ENCODE results near the gene FOXL1.

Gene FOXL1

DNA sequence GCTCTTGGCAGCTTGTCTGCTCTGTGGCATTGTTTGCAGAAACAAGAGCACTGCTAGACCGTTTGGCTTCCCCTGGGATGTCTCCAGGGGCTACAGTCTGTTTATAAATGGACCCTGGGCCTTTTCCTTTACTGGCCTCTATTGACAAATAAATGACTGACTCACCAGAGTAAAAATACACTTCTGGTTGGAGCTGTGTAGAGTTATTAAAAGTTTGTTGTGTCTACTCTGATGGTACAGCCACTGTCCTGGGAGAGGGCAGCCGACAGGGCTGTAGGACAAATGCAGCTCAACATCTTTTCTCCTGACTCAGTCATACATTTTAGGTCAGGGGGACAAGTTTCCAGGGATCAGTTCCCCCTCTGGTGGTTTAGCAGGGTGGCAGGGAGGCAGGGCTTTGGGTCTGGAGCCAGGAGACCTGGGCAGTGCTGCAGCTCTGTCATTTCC, 30.0 kb downstream of the FOXL1 start:
- no peak for DNase-seq (ENCODE audit: low read depth)

DNA sequence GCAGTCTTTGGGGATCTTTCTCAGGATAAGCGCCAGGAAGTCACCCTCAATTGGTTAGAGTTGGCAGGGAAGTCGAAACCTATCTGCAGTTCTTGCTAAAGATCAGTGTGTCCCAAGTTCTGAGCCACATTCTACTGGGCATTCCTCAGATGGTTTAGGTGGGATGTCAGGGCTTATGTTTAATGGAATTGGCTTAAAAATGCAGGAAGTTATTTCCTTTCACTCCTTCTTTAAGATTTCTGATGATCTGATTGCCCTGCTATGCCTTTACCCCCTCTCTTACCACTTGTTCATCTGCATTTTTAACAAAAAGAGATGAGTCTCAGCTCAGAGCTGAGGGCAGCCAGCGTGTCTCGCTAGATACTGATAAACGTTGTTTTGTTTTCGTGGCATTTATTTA, 30.8 kb downstream of the FOXL1 start:
- DNase-seq (ENCODE audit: low read depth): no peak

DNA sequence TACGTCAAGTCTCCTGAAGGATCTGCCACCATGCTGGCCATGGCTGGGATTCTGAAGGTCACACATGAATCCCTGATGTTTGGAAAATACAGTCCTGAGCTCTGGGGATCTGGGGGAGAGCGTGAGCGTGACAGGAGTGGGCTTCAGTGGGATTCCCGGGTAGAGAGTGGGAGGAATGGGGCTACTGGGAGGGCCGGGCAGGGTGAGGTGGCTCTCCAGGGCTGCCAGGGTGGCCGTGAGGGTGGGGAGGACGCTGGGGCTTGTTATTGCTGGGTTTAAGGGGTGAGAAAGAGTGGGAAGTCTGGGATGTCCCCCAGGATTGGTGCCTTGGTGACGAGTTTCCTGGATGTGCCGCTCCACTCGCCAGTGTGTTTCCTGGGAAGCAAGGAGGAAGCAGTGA, 31.3 kb downstream of the FOXL1 start:
- DNase-seq (ENCODE audit: low read depth): no peak

DNA sequence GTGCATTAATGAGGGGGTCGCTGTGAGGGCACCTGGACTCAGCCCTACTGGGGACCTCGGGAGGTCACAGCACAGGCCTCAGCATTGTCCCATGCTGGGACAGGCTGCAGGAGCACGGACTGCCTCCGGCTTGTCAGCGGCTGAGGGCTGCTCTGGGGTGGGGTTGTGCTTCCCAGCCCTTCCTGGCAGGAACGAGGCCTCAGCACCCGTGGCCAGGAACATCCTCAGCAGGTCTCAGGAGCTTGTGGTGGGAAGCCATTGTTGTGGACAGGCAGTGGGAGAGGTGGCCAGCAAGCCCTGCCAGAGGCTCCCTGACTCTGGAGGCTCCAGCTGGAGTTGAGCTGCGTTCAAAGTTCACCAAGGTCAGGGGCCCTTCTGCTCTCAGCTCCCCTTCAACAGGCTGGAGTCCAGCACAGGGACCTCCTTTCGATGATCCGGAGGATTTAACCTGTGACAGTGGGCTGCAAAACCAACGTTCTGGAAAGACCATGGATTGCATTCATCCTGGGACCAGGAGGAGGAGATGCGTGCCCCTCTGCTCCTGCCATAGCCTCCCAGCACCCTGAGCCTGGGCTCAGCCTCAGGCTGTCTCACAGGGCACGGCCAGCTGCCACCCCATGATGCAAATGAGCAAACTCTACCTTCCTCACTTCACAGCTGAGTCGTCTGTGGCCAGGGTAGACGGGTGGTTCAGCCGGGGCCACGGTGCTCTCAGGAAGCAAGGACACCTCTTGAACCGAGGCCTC, 32.6 kb downstream of the FOXL1 start:
- DNase-seq (ENCODE audit: low read depth): no peak

DNA sequence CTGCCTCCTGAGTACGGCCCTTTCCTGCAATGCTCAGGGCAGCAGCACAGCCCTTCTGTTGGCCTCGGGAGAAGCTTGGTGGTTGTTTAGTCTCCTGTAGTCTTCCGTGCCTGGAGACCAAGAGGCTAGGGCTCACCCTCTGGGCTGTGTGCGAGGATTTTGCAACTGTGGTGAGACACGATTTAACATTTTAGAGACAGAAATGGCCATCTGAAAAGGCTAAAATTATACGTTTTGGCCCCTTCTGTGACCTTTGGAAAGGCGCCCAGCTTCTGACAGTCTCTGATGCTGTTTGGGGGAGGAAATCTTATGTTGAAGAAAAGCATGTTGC, 33.1 kb downstream of the FOXL1 start:
- peak; percentile 76 for DNase-seq (ENCODE audit: low read depth)

DNA sequence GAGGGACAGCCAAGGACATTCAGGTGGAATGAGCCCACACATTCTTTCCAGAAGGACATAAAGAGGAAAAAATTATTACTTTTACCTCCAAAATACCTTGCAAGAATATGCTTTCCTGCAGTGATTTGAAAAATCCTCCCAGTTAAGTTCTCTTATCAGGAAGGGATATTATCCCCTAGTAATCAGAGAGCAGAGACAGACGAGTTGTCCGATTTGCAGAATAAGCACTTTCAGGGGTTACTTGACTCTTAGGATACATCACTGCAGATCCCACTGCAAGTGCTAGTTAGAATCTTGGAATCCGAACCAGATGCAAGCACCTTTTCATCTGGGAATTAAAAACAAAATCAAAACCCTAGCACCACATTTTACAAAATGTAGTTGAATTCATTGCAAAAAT, 33.6 kb downstream of the FOXL1 start:
- DNase-seq (ENCODE audit: low read depth): no peak

DNA sequence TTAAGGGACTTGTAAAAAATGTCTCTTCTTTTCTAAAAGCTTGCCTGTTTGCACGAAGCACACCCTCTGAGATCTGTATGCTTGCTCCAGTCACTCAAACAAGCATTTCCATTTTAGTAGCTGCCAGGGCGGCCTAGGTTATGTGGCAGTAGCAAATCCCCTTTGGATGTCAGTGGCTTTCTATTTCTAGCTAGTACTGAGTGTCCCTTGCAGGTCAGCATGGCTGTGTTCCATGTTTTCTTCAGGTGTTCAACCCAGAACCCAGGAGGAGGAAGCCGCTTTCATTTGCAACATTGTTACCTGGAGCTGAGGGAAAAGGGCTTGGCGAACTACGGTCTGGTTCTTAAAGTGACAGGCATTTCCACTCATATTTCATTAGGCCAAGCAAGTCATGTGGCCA, 36.4 kb downstream of the FOXL1 start:
- no peak for DNase-seq (ENCODE audit: low read depth)

DNA sequence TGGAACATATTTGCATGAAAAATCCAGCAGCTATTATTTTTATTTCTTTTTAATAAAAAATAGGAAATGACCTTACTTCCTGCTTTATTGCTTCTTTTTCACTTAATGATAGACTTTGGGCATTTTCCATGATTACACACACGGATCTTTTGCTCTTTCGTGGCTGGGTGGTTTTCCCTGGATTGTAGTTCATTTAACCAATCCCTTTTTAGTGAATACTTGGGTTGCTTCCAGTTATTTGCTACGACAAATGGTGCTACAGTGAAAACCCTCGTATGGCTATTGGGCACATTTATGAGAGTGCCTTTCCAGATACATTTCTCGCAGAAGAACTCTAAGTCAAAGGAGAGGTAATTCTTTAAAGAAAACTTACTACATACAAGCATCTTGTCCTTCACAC, 38.6 kb downstream of the FOXL1 start:
- no peak for DNase-seq (ENCODE audit: low read depth)

DNA sequence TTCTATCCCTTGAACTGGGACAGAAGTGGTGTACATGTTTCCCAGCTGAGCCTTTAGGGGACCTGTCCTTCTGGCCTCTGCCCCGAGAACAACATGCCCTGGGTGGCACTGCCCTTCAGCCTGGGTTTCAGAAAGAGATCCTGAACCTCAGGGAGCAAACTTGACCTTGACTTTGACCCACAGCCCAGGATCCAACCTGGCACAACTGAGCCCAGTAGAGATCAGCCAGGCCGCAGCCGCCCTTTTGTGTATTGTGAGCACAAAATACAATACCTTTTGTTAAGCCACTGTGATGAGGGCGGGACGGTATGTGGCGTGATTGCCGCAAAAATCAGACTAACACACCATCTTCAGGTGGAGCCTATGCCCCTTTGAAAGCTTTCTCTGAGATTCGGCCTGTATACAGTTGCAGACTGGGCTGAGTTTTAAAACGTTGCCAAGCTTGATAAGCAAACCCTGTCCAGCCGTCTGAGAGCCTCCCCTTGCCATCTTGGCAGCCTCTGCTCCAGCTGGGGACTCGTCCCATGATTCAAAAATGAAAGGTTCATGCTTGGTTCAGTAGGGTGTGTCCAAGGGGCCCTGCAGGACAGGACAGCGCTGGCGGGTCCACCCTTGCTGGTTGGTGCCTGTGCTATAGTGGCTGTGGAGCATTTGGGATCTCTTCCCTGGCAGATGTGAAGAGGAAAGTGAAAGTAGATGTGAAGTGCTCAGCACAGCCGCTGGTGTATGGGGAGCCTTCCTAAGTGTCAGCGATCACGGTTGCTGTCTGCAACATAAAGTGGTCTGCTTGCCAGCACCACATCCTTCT, 40.3 kb downstream of the FOXL1 start:
- DNase-seq (ENCODE audit: low read depth): no peak

DNA sequence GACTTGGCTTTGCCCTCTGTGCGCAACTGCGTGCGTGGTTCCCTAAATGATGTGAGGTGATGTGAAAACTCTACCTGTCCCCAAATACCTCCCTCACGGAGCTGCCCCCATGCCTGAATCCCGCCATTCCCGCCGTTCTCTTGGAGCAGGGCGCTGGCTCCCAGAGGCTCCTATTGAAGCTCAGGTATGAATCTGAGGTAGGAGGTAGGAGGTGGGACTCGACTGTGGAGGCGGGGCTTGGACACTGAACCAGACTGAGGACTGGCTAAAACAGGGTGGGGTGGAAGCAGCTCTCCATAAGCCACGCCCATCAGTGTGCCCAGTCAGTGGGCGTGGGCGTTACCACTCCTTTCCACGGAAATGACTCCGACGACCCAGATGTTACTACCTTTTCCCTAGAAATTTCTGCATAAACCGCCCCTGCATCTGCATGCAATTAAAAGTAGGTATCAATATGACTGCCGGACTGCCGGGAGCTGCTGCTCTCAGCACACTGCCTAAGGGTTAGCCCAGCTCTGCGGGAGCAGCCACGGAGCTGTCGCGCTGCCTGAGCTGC, 41.0 kb downstream of the FOXL1 start:
- no peak for DNase-seq (ENCODE audit: low read depth)

DNA sequence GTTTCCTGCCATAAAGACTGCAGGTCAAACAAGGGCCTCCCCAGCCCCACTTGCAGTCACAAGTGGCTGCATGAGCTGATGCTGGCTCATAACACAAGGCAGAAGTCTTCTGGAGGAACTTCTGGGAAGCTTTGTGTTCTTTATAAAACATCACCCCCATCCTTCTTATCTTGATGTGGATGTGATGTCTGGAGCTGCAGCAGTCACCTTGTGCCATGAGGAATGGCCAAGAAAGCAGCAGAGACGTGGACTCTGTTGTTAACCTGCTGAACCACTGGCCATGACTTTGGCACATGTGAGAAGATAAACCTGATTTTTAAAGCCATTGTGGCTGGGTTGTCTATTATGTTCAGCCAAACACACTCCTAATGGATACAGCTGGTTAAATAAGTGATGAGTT, 41.8 kb downstream of the FOXL1 start:
- no peak for DNase-seq (ENCODE audit: low read depth)

DNA sequence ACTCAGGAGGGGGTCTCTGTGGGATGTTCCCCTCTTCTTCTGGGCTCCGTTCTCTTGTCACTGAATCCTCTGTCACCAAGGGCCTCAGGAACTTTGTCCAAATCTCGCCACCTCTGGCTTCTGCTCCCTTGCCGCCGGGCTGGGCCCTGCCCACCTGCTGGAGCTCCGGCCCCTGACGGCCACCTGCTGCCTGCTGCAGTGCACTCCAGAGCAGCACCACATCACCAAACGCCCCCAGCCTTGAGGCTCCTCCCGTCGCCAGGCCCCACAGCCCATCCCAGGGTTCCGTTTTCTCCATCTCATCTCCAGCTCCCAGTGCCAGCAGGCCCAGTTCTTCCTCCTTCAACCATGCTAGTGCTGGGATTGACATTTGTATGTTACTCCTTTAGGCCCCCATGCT, 43.6 kb downstream of the FOXL1 start:
- no peak for DNase-seq (ENCODE audit: low read depth)

DNA sequence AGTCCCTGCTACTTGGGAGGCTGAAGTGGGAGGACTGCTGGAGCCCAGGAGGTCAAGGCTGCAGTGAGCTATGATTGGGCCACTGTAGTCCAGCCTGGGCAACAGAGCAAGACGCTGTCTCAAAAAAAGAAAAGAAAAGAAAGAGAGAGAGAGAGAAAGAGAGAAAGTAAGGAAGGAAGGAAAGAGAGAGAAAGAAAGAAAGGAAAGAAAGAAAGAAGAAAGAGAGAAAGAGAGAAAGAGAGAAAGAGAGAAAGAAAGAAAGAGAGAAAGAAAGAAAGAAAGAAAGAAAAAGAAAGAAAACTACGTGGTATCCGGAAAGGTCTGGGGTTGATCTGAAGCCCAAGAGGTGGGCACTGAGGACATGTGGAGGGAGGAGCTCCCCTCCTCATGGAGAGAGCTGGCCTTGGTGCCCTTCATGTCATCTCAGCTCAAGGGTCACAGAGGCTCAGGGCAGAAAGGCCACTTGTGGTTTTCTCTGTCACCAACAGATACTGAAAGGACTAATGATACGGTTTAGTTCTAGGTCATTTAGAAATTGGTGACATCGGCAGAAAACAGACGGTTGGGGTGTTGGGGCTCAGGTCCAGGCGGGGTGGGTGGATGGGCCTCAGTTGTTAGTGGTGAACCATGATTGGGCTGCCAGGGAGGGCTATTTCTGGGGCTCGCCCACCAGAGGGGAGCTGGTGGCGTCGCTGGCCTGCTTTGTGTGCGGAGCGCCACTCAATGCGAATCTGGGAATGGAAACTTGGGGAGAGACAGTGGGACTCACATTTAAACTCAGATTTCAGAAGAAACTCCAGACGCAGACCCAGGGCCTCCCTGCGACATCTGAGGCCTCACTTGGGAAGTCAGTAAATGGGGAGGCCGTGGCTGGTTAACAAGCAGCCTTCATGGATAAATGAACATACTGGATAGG, 44.6 kb downstream of the FOXL1 start:
- no peak for DNase-seq (ENCODE audit: low read depth)

DNA sequence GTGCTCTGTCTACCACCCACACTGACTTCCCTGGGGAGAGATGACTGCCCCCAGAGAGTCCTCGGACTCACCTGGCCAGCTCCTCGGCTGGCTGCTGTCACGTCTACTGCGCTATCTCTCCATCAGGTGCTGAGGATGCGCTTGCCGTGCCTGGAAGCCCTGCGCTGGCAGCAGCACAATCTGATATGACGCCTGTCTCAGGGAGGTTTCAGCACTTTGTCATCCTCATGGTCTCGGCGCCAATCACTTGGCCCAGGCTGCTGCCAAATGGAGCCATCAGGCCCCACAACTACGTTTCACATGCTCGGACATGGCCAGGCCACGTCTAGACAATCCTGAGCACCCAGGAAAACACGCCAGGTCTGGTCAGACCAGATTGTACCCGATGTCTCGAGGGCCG, 46.7 kb downstream of the FOXL1 start:
- no peak for DNase-seq (ENCODE audit: low read depth)

DNA sequence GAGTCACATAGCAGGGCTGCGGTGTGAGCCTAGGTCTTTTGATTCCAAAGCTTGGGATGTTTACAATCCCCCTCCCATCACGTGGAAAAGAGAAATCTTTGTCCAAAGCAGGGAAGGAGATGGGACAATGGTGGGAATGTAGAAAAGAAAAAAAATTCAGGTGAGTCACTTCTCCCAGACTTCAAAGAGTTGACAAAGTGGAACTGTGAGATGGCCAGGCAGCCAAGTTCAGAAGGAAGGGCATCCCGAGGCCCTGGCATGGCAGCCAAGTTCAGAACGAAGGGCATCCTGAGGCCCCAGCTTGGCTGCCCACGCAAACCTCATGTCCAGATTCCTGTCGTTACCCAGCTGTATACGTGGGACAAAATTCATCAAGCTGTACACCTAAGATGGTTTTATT, 47.5 kb downstream of the FOXL1 start:
- DNase-seq (ENCODE audit: low read depth): no peak

DNA sequence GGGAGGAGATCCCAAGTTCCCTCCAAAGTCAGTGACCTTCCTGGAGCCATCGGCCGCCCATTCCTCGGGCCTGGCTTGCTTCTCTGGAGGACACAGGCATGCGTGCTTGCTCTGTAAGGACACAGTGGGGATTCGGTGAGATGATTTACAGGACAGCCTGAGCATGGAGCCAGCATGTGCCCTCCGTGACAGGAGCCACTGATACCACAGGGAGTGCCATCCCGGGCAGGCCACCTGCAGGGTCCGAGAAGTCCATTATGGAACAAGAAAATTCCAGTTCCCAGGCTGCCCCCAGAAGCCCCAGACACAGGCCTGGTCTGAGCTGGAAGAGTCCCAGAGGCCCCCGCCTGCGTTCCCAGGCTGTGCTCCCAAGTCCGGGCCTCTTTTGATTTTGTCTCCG, 47.9 kb downstream of the FOXL1 start:
- no peak for DNase-seq (ENCODE audit: low read depth)

DNA sequence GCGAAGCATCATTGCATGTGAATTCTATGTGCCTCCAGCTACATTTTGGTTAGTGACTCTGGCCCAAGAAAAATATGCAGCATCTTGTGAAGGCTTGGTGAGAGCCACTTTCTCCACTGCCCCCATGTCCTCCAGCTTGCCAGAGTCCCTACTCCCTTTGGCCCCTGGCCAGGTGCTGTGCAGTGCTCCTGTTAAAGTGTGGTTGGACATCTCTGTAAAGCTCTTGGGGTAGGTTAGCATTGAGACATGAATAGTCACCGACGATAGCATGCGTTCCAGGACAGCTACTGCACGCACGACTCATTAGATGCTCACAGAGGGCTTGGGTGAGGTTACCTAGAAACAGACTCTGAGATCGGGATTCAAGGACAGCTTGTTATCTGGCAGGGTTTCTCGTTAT, 48.6 kb downstream of the FOXL1 start:
- DNase-seq (ENCODE audit: low read depth): no peak

DNA sequence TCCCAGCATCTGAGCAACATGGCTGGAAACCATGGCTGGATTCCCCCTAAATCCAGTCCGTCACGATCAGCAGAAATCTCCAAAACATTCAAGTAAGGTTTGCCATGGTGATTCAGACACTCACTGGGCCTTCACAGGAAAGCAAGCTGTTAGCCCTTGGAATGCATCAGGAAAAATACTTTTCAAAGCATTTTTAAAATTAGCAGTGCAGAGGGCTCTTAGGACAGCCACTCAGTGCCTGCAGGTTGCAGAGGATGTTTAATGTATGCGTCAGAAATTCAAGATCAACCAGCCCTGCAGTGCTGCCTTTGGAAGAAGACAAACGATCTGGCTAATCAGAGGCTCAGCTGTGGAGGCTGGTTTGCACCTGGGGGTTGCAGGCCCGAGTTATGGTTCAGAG, 50.3 kb downstream of the FOXL1 start:
- DNase-seq (ENCODE audit: low read depth): no peak

DNA sequence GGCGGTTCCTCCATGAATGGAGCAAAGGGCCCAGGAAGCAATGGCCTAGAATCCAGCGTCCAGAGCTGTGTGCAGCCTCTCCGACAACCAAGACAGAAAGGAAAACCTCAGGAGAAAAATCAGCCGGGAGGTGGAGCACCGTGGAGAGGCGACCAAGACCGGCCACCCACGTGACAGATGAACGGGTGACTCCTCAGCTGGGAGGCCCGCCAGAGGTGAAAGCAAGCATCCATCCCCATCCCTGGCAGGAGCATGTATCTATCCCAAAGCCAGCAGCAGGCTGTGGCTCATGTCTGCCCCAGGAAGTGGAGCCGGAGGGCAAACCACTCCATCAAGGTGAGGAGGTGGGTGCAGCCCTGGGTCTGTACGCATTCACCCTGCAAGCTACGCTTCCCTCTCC, 52.1 kb downstream of the FOXL1 start:
- DNase-seq (ENCODE audit: low read depth): no peak

DNA sequence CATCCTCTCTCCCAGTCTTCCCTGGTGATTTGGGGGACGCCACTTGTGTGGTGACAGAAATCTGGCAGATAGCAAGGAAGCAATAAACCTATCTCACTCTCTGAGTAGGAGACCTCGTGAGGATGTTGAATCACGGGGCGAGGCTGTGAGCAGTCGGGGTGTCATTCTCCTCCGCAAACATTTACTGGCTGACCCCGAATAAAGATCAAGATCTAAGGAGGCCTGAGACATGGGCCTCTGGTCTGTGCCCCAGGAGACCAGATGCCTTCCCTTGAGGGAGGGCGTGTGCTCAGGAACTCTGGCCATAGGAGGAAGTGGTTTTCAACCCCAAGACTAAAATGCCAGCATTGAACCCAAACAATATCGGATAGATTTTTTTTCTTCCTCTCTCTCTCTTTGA, 53.1 kb downstream of the FOXL1 start:
- DNase-seq (ENCODE audit: low read depth): peak; percentile 77

Data from stromal cell of bone marrow (primary cell).